RKO (cell line): ENCODE measurements around the gene TRAF6.
"Not testable (repeated sequence)": the region's sequence is repeated elsewhere in the genome, so short reads cannot be mapped to it uniquely, and the experiment has no call there.

Experiments used
- DNase-seq: peaks from one replicate; pipeline ENCODE4 v3.0.0-alpha.2; 2016; ENCODE audit warnings: low spot score

Gene TRAF6

GRCh38 chr11:36493332-36493731 lies 16.7 kb downstream of the TRAF6 start:
- DNase-seq = peak; percentile 12

GRCh38 chr11:36492724-36493304 lies 17.3 kb downstream of the TRAF6 start:
- DNase-seq = peak; percentile 72

- DNase-seq = no peak
These were observed 19.9 kb downstream of the TRAF6 start for GRCh38 chr11:36490026-36490806.

DNA sequence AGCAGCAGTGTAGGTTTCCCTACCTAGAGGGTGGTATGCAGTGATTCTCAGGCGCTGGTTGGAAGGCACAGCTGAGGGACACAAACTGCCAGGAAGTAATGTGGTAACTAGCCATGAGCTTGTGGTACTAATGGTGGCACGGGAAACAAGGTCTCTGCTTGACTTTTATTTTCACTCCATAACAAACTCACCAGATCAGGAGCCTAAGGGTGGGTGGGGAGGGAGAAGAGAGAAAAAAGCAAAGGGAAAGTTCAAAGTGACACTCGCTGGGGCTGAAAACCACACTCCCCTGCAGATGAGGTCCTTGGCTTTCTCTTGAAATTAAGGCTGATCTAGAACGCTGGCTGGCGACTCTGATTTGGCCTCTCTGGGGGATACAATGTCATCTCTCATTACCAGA lies 22.0 kb downstream of the TRAF6 start:
- DNase-seq = no peak

GRCh38 chr11:36487619-36488018 lies 22.5 kb downstream of the TRAF6 start:
- DNase-seq = no peak

DNA sequence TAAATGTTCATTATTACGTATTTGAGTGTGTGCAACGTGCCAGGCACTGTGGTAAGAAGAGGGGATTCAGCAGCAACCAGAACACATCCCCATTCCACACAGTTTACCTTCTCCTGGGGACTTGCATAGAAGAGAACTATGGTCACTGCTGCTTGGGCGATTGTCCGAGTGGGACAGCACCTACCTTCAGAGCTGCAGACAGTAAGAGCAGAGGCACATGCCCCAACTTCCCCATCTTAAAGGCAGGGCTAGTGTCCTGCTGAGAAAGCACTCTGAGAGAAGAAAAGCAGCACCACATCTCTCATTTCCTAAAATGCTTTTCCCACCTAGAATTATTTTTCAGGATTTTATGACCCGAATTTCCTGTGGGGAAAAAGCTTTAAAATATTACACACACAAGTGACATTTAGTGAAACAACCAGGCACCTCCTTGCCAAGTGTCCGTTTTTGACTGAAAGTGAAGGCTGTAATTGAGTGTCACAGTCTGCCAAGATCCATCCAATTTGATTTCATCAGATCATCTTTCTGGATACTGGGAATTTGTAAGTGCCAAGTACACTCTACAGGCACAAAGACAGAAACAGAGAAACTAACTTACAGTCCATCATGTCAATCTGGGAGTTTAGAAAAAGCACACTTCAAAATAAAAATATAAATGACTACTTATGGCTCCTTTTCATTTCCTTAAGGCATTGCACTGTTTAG lies 24.6 kb downstream of the TRAF6 start:
- DNase-seq = no peak

DNA sequence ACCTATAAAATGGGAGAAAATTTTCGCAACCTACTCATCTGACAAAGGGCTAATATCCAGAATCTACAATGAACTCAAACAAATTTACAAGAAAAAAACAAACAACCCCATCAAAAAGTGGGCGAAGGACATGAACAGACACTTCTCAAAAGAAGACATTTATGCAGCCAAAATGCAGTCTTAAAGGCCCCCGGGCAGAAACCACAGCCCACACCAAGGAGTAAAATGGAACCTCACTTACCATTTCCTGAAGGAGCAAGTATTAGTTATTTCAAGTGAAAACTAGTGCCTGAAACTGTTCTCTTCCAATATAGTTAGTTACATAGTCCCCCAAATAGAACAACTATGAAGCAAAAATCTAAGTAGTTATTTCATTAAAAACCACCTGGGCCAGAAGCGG lies 27.0 kb downstream of the TRAF6 start:
- not testable (repeated sequence) for DNase-seq

GRCh38 chr11:36480833-36481232 lies 29.2 kb downstream of the TRAF6 start:
- no peak for DNase-seq

GRCh38 chr11:36478700-36479329 lies 31.3 kb downstream of the TRAF6 start:
- DNase-seq = peak; percentile 53

- no peak for DNase-seq
These were observed 34.9 kb downstream of the TRAF6 start for GRCh38 chr11:36475192-36475591.

DNA sequence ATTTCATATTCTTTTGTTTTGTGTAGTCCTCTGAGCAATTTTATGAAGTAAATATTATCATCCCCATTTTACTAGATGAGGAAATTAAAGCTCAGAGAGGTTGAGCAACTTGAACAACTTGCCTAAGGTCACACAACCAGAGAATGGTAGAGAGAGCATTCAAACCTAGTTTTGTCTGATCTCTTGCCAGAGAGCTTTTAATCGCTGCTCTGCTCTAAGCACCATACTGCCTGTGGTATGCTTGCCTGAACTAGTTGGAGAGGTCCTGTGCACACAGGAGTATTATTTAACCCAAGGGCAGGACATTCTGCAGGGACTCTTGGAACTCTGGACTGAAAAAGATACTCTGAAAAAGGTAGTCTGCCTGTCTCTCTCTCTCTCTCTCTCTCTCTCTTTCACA lies 38.5 kb downstream of the TRAF6 start:
- DNase-seq = no peak

GRCh38 chr11:36469881-36470802 lies 39.9 kb downstream of the TRAF6 start:
- DNase-seq = no peak

DNA sequence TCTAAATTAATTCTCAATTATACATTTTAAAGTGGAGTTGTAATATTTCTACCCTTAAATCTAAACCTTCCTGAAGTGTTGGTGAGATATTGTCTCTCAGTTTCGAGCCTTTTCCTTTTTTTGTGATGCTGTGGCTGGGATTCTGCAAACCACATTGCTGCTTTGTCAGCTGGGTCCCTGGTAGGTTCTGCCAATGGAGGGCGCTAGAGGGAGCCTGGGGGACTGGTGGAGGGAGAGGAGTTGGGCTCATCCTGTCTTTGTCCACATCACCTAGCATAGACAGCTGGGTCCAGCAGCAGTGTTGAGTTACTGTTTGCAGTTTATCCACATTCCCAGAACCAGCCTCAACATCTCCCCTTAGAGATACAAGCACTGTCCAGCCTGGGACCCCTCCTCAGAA lies 41.0 kb downstream of the TRAF6 start:
- no peak for DNase-seq

DNA sequence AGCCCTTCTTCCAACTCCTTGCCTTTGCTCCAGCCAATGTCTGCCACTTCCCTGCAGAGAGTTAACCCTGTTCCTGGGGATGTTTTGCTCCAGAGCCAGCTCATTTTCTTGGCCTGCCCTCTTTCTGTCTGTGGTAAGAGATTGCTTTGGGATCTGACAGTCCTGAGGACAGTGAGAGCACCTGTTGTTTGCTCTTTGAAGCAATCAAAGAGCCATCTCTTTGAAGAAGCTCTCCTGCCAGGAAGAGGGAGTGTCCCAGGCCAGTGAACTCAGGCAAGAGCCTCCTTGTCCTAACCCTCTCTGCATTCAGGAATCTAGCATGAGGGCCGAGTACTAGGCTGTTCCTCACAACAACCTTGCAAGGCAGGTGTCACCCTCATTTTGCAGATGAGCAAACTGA lies 42.2 kb downstream of the TRAF6 start:
- no peak for DNase-seq

GRCh38 chr11:36467012-36467411 lies 43.1 kb downstream of the TRAF6 start:
- no peak for DNase-seq

GRCh38 chr11:36465449-36466163 lies 44.5 kb downstream of the TRAF6 start:
- no peak for DNase-seq

GRCh38 chr11:36464720-36465119 lies 45.4 kb downstream of the TRAF6 start:
- no peak for DNase-seq

DNA sequence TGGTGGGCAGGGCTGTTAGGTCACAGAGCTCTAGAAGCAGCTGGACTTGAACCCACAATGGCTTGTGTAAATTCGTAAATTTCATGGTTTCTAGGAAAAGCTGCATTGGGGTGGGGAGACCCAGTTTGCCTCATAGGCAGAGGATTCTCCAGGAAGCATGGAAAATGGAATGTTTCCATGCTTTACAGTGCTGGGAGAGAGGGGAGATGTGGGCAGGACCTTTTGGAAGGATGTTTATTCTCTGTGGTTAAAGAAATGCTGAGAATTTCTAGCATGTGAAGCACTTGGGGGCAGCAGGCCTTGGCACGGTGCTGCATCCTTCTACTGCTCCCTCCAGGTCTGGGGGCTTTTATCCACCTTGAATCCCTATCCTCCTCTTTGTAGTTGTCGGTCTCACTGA lies 46.3 kb downstream of the TRAF6 start:
- no peak for DNase-seq

- DNase-seq = no peak
These were observed 47.8 kb downstream of the TRAF6 start for GRCh38 chr11:36462321-36462720.

DNA sequence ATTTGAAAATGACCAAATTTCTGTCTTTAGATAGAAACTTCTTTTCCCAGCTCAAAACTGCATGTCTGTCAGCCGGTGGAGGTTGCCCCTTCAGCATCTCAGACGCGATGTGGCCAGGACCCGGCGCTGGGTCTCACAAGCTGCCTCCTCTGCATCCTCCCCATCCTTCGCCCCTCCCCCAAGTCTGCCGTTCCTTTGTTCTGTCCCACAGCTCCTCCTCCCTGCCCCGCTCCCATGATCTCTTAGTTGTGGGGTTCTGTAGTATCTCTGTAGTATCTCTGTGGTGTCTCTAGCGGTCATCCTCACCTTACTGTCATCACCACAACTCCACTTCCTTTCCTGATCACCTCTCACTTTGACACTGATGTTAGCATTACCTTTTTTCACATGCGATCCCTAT lies 49.9 kb downstream of the TRAF6 start:
- no peak for DNase-seq

DNA sequence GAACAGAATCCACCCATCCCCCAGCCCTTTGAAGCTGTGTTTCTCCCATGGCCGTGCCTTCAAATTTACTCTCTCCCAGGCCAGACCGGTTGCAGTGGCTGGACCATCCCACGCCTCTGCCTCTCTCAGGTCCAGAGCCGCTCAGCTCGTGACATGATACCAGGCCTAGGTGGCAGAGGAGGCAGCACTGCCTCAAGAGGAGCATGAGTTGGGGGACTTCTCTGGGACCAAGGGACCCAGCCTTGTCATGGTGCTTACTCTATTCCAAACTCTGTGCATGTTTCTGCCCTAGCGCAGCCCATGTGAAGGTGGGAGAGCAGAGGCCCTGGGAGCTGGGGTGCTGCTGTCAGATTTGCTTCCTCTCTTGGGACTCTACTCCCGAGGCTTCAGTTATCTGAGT lies 51.0 kb downstream of the TRAF6 start:
- DNase-seq = no peak
